Caki2 (cell line): ENCODE measurements around the gene ZNF385A. TPM values are rescaled to one million over a fixed set of nuclear protein-coding genes. Genes with fewer than 3 reads are reported as not detected.

Source experiments
- DNase-seq: peaks from one replicate; pipeline ENCODE4 v3.0.0-alpha.2; 2015; ENCODE audit warnings: low read depth
- in situ Hi-C: cut with HindIII; loops from 2 replicates; pipeline ENCODE4 v1.10.0; 2016; ENCODE audit warnings: low sequenced_read_pairs, low pct_unique_long_range_greater_than_20kb, mixed read lengths
- total RNA-seq: library from RNA; depleted of rRNA; stranded (reverse); fragments of >200 nt; shearing (Covaris generic); gene quantifications from 2 replicates; pipeline ENCODE4 v1.2.3, GENCODE V29; 2014; ENCODE audit warnings: low replicate concordance; rRNA removed

The ZNF385A gene, protein sequence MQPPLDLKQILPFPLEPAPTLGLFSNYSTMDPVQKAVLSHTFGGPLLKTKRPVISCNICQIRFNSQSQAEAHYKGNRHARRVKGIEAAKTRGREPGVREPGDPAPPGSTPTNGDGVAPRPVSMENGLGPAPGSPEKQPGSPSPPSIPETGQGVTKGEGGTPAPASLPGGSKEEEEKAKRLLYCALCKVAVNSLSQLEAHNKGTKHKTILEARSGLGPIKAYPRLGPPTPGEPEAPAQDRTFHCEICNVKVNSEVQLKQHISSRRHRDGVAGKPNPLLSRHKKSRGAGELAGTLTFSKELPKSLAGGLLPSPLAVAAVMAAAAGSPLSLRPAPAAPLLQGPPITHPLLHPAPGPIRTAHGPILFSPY
- total RNA-seq, result 1.7 and 1.8 TPM in 2 replicates

GRCh38 chr12:54384591-54385041 is at the start of gene ZNF385A:
TSS of gene ZNF385A (minus strand) at chr12:54384733. CDS start at chr12:54384514, 219 bp downstream.
- in situ Hi-C loops, result no loop called here
- DNase-seq, result no peak

- in situ Hi-C loops, result no loop called here
- no peak for DNase-seq
Observed at GRCh38 chr12:54432815-54433164, 48.3 kb upstream of the ZNF385A start.

GRCh38 chr12:54431911-54432814 is 47.6 kb upstream of the ZNF385A start:
- peak; percentile 72 for DNase-seq
- in situ Hi-C loops, result no loop called here

DNA sequence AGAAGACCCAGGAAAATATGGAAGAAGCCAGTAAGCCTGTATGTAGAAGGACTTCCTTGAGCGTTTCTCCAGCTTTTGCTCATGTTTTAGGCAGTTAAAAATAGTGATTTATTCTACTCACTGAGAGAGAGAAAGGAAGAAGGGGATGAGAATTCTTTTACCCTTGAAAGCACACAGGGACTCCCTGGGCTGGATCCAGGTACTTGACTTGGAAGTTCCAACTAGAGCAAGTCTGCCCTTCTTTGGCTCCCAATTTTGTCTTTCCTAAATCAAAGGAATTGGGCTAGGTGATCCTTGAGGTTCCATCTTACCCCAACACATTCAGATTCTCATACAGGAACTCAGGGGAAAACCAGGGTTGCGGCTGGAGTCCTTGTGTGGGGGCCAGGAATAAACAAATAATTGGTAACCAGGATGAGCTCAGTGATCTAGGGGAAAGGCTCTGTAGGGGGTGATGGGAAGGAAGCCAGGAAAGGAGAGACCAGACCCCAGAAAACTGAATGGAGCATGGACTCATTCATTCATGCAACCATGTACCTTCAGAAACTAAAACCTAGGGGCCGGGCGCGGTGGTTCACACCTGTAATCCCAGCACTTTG is 46.0 kb upstream of the ZNF385A start:
- DNase-seq, result no peak
- in situ Hi-C loops, result no loop called here

GRCh38 chr12:54429014-54429471 is 44.5 kb upstream of the ZNF385A start:
- in situ Hi-C loops, result no loop called here

DNA sequence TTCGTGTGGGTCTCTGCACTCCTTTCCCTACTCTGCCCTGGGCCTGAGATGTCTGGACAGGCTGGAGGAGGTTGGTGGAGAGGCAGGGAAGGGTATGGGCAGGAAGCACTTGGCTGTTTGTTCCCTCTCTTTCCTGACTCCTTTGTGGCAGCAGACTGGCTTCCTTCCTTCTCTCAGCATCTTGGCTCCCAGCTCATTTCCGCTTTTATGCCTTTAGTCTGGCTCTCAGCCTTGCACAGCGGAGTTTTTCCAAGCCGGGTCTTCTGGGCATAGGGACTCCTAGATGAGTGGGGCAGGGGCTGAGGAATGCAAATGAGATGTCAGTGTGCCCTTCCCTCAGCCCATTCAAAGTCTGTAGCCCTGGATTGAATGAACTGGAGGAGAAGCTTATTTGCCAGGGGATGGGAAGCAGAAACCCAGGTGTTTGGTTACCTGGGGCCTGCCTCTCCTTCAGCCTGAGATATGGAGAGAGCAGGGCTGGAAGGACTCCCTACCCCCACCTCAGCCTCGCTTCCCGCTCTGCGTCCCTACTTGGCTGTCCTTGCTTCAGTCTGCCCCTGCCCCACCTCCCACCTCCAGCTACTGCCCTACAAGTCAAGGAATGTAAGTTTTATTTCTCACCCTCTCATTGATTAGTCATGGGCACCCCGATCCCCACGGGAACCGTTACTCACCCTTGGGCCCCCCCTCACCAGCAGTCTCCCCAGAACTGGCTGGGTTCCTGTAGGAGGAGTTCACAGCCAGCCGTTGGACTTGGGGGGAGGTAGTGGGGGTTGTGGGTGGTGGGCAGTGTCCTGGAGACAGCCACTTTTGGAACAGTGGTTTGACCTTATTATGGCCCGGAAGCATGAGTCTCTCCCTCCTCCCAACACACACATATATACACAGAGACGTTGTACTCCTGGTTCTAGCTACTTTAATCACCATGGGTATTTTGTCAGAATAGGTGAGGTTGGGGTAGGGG is 43.8 kb upstream of the ZNF385A start:
- in situ Hi-C loops, result no loop called here

More at GRCh38 chr12:54429014-54429471, 44.5 kb upstream of the ZNF385A start:
- DNase-seq, result no peak

DNA sequence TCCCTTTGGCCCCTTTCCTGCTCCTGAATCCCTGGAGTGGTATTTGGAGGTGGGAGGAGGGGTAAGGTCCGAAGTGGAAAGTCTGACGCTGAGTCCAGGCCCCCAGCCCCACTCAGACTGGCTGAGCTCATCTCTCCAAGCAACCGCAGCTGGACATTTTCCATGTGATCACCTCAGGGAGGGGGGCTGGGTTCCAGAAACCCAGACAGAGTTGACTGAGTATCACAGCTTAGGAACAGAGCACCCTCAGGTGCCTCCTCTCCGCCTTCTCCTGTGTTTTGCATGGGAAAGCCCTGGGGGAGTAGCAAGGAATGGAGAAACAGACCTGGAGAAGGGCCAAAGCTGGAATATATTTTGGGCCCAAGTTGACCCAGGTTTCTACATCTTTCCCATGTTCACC is 42.6 kb upstream of the ZNF385A start:
- in situ Hi-C loops, result no loop called here
- DNase-seq, result no peak

More for the DNA sequence above, 43.8 kb upstream of the ZNF385A start:
- no peak for DNase-seq

- in situ Hi-C loops, result no loop called here
- DNase-seq, result no peak
Observed at GRCh38 chr12:54426690-54427089, 42.2 kb upstream of the ZNF385A start.

GRCh38 chr12:54425702-54426101 is 41.2 kb upstream of the ZNF385A start:
- in situ Hi-C loops, result no loop called here
- DNase-seq, result no peak

GRCh38 chr12:54424224-54424623 is 39.7 kb upstream of the ZNF385A start:
- in situ Hi-C loops, result no loop called here
- DNase-seq, result no peak

DNA sequence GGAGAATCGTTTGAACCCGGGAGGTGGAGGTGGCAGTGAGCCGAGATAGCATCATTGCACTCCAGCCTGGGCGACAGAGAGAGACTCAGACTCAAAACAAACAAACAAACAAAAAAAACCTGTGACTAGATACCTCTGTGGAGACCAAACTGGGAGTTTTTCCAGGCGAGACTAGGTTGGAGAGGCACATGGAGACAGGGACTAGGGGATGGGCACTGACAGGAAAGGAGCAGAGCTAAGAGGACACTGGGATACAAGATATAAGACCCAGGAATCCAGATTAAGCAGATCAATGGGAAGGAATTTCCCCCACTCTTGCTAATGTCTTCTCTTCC is 39.2 kb upstream of the ZNF385A start:
- in situ Hi-C loops, result no loop called here
- no peak for DNase-seq

DNA sequence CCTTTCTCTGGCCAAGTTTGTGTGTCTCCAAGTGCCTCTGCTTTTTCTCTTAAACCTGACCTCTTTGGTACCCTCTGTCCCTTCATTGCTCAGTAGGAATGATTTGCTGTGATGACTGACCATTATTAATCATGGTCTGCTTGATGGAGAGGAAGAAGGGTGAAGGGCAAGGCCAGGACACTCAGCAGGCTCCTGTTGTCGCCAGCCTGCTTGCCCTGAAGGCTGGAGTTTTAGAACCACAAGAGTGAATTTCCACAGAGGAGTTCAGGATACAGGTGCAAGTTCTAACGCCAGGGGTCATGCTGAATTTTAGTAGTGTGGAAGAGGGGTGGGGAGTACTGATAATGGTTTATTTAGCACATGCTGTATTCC is 37.3 kb upstream of the ZNF385A start:
- in situ Hi-C loops, result no loop called here

DNA sequence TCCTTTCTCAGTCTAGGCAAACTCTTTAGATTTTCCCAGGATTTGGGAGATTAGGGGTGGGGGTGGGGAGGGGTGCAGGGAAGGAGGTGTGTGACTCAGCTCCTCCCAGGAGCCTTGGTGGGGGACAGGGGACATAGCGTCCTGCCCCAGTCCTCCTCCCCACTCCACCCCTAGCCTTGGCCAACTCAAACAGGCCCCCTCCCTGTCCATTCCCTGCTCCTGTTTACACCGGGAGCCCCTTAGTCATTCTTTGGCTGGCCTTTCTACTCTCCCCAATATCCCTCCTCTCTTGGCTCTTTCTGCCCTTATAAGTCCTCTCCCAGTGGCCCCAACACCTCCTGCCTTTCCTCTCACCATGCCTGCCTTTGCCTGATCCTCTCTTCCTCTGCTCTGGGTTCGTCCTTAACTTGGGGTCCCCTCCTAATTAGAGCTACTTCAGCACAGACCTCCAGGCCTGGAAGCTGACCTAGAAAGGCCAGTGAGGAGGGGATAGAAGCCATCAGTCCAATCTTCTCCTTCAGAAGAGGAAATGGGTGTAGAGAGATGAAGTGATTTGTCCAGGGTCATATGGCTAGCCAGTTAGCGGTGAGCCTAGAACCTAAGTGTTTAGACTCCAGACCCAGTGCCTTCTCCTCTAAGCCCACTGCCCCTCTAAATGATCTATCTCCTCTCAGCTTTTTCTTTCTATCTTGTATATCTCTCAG is 36.8 kb upstream of the ZNF385A start:
- no peak for DNase-seq
- in situ Hi-C loops, result no loop called here

More for the DNA sequence above, 37.3 kb upstream of the ZNF385A start:
- no peak for DNase-seq

DNA sequence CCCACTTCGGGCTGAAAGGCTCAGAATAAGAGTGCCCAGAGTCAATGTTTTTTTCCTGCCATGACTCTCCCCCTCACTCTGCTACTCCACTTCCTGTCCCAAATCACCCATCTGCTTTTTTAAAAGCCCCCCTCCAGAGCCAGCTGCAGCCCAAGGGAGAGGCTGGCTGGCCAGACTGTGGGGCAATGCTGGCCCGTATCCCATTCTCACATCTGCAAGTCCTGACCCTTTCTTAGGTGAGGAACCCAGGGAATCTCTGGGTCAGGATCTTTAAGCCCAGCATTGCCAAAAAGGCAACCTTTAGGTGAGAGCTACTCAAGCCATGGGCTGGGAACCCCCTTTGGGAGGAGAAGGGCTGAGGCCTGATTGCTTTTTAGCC is 36.2 kb upstream of the ZNF385A start:
- DNase-seq, result no peak
- in situ Hi-C loops, result no loop called here

GRCh38 chr12:54419088-54419887 is 34.8 kb upstream of the ZNF385A start, which contains the start of gene ITGA5:
TSS of gene ITGA5 (minus strand) at chr12:54419266. CDS start at chr12:54419198, 68 bp downstream.
- peak; percentile 56 for DNase-seq
- in situ Hi-C loops, result no loop called here

- DNase-seq, result no peak
- in situ Hi-C loops, result no loop called here
Observed at GRCh38 chr12:54418441-54419087, 34.0 kb upstream of the ZNF385A start.
